Neuronal stem cell (in vitro differentiated cells): ENCODE results near the gene TRAF3.

Experiments
- DNase-seq: peaks from one replicate; pipeline ENCODE4 v3.0.0-alpha.2; 2013; ENCODE audit warnings: low spot score
- H2AFZ ChIP-seq: one replicate; pipeline ENCODE4 v1.6.1; 2013; ENCODE audit warnings: mild to moderate bottlenecking, low read length, inconsistent platforms
- H2AK5ac ChIP-seq: 2 replicates; pipeline ENCODE4 v1.6.1; 2013; ENCODE audit warnings: low read depth, mild to moderate bottlenecking, inconsistent platforms, low read length, moderate library complexity, mixed read lengths
- H2BK120ac ChIP-seq: 2 replicates; pipeline ENCODE4 v1.6.1; 2013; ENCODE audit warnings: low read depth, mild to moderate bottlenecking, inconsistent platforms, low read length, moderate library complexity, mixed read lengths
- H2BK12ac ChIP-seq: one replicate; pipeline ENCODE4 v1.6.1; 2013; ENCODE audit warnings: low read length, inconsistent platforms
- H2BK15ac ChIP-seq: 2 replicates; pipeline ENCODE4 v1.6.1; 2013; ENCODE audit warnings: mild to moderate bottlenecking, low read length, inconsistent platforms, mixed read lengths
- H2BK5ac ChIP-seq: one replicate; pipeline ENCODE4 v1.6.1; 2013; ENCODE audit warnings: inconsistent platforms, mild to moderate bottlenecking, low read length, moderate library complexity
- H3K14ac ChIP-seq: one replicate; pipeline ENCODE4 v1.6.1; 2013; ENCODE audit warnings: low read length, inconsistent platforms
- H3K18ac ChIP-seq: 2 replicates; pipeline ENCODE4 v1.6.1; 2013; ENCODE audit warnings: low read length, inconsistent platforms
- H3K23ac ChIP-seq: 2 replicates; pipeline ENCODE4 v1.6.1; 2013; ENCODE audit warnings: low read depth, mild to moderate bottlenecking, mixed read lengths, low read length, inconsistent platforms; ENCODE audit not compliant: poor library complexity
- H3K27ac ChIP-seq: replicated peaks from 3 replicates; pipeline ENCODE4 v1.5.1; 2013; ENCODE audit warnings: low read length, inconsistent platforms
- H3K27me3 ChIP-seq, 3 experiments: 2 replicates each; pipeline ENCODE4 v1.6.1; 2013; ENCODE audit warnings: low read length in 3 of 3, mild to moderate bottlenecking in 2 of 3, inconsistent platforms in 1 of 3, low read depth in 1 of 3, mixed read lengths in 1 of 3, moderate library complexity in 1 of 3; ENCODE audit not compliant: control insufficient read depth in 3 of 3, insufficient read depth in 3 of 3
- H3K36me3 ChIP-seq, 2 donors: replicated peaks in 1 of 2; 2 replicates each; pipeline ENCODE4 v1.6.1; 2013; ENCODE audit warnings: low read length in 2 of 2; ENCODE audit not compliant: control insufficient read depth in 2 of 2, insufficient read depth in 2 of 2
- H3K4ac ChIP-seq: 2 replicates; pipeline ENCODE4 v1.6.1; 2013; ENCODE audit warnings: inconsistent platforms, mild to moderate bottlenecking, low read length, moderate library complexity
- H3K4me1 ChIP-seq, 2 donors: 1 replicate in 1 of 2; 2 replicates in 1 of 2; pipeline ENCODE4 v1.6.1; 2013; ENCODE audit warnings: low read length in 2 of 2, low read depth in 1 of 2; ENCODE audit not compliant: control insufficient read depth in 2 of 2, insufficient read depth in 1 of 2
- H3K4me2 ChIP-seq: one replicate; pipeline ENCODE4 v1.6.1; 2013; ENCODE audit warnings: mild to moderate bottlenecking, low read length, inconsistent platforms; ENCODE audit not compliant: insufficient read depth, poor library complexity, severe bottlenecking
- H3K4me3 ChIP-seq, 2 donors: 2 replicates each; pipeline ENCODE4 v1.5.1; 2013; ENCODE audit warnings: low read length in 2 of 2, mild to moderate bottlenecking in 2 of 2, inconsistent platforms in 1 of 2, moderate library complexity in 1 of 2
- H3K79me1 ChIP-seq: one replicate; pipeline ENCODE4 v1.6.1; 2013; ENCODE audit warnings: low read depth, mild to moderate bottlenecking, inconsistent platforms, low read length, moderate library complexity
- H3K9ac ChIP-seq: one replicate; pipeline ENCODE4 v1.6.1; 2013; ENCODE audit warnings: mild to moderate bottlenecking, low read depth, low read length, inconsistent platforms; ENCODE audit not compliant: poor library complexity
- H3K9me3 ChIP-seq, 2 donors: replicated peaks in 1 of 2; 2 replicates each; pipeline versions ENCODE3 to v1.6.1; 2013; ENCODE audit warnings: low read length in 2 of 2, mild to moderate bottlenecking in 2 of 2, inconsistent platforms in 1 of 2, low read depth in 1 of 2, mixed read lengths in 1 of 2, moderate library complexity in 1 of 2; ENCODE audit not compliant: control insufficient read depth in 2 of 2, insufficient read depth in 1 of 2
- H4K8ac ChIP-seq: one replicate; pipeline ENCODE4 v1.6.1; 2013; ENCODE audit warnings: low read depth, mild to moderate bottlenecking, inconsistent platforms, low read length, moderate library complexity
- H4K91ac ChIP-seq: one replicate; pipeline ENCODE4 v1.6.1; 2013; ENCODE audit warnings: low read length, low read depth, mild to moderate bottlenecking, inconsistent platforms; ENCODE audit not compliant: poor library complexity
- WGBS, 2 donors: extraction: QIAGEN DNeasy Blood & Tissue Kit; methylation state at CpG; one replicate each; pipeline ENCODE4 v1.1.7; 2013; ENCODE audit warnings: missing lambda C conversion rate in 2 of 2, mixed read lengths in 1 of 2; ENCODE audit not compliant: insufficient read length in 2 of 2, insufficient replicate concordance in 1 of 2; ENCODE audit errors: extremely low coverage in 2 of 2; 5-methylcytosine and 5-hydroxymethylcytosine counted together

Gene TRAF3

GRCh38 chr14:102920273-102920997 is 143.2 kb downstream of the TRAF3 start:
- no peak overlapping the region for H3K14ac ChIP-seq
- H4K8ac ChIP-seq, result peak overlapping the region; percentile 75
- no peaks in the 10 kb centered on the region for H3K79me1 ChIP-seq
- H2BK15ac ChIP-seq, result no peak overlapping the region
- H4K91ac ChIP-seq, result no peak overlapping the region
- peak overlapping the region; percentile 5 for H2BK12ac ChIP-seq
- H3K23ac ChIP-seq, result no peak overlapping the region
- H3K4me3 ChIP-seq, result peak overlapping the region in 1 of 2 donors; percentile 16
- H3K9ac ChIP-seq, result peak overlapping the region; percentile 25
- H3K4me2 ChIP-seq, result no peak overlapping the region
- no peaks in the 10 kb centered on the region for H3K36me3 ChIP-seq
- no peak overlapping the region for H2AK5ac ChIP-seq
- peaks cover 0 to 21% (median 0%) of the 10 kb centered on the region in 3 experiments for H3K27me3 ChIP-seq
- no peak overlapping the region for H3K27ac ChIP-seq
- DNase-seq, result no peak
- no peaks in the 10 kb centered on the region for H3K4me1 ChIP-seq
- H3K9me3 ChIP-seq, result peaks cover 5 to 6% of the 10 kb centered on the region in 2 donors
- H2AFZ ChIP-seq, result no peak overlapping the region
- no peak overlapping the region for H3K4ac ChIP-seq
- no peak overlapping the region for H3K18ac ChIP-seq
- WGBS, 2 donors, result 100% methylated on average over 3 of the region's 5 CpGs; no CpG with 5 or more reads in 1 of the 2 donors
- no peak overlapping the region for H2BK5ac ChIP-seq
- H2BK120ac ChIP-seq, result no peak overlapping the region

- no peak overlapping the region for H3K23ac ChIP-seq
- 100% methylated on average over 1 of the region's 1 CpG for WGBS, 2 donors
- H3K18ac ChIP-seq, result no peak overlapping the region
- H3K27ac ChIP-seq, result no peak overlapping the region
- no peaks in the 10 kb centered on the region for H3K79me1 ChIP-seq
- H2BK5ac ChIP-seq, result no peak overlapping the region
- H2BK120ac ChIP-seq, result no peak overlapping the region
- no peak overlapping the region for H4K8ac ChIP-seq
- no peak overlapping the region for H2BK12ac ChIP-seq
- no peak overlapping the region for H3K14ac ChIP-seq
- peaks cover 0 to 2% of the 10 kb centered on the region in 2 donors for H3K4me1 ChIP-seq
- no peak for DNase-seq
- H2BK15ac ChIP-seq, result no peak overlapping the region
- no peak overlapping the region for H2AFZ ChIP-seq
- peak overlapping the region in 1 of 2 donors; percentile 16 for H3K4me3 ChIP-seq
- no peak overlapping the region for H3K9ac ChIP-seq
- peaks cover 5 to 6% of the 10 kb centered on the region in 2 donors for H3K9me3 ChIP-seq
- no peak overlapping the region for H2AK5ac ChIP-seq
- peaks cover 0 to 26% (median 0%) of the 10 kb centered on the region in 3 experiments for H3K27me3 ChIP-seq
- H4K91ac ChIP-seq, result no peak overlapping the region
- no peak overlapping the region for H3K4ac ChIP-seq
- H3K4me2 ChIP-seq, result no peak overlapping the region
- H3K36me3 ChIP-seq, result no peaks in the 10 kb centered on the region
Observed at GRCh38 chr14:102920998-102921304, 143.7 kb downstream of the TRAF3 start.

- DNase-seq, result no peak
- H3K4me2 ChIP-seq, result no peak within 1 kb of the TSS
- no peak within 1 kb of the TSS for H3K27ac ChIP-seq
- peaks cover 6 to 8% of the 10 kb centered on the region in 2 donors for H3K9me3 ChIP-seq
- H3K9ac ChIP-seq, result no peak within 1 kb of the TSS
- H2BK120ac ChIP-seq, result no peak within 1 kb of the TSS
- peaks cover 4 to 35% (median 13%) of the 10 kb centered on the region in 3 experiments for H3K27me3 ChIP-seq
- H4K8ac ChIP-seq, result no peak within 1 kb of the TSS
- H2BK15ac ChIP-seq, result no peak within 1 kb of the TSS
- no peak within 1 kb of the TSS for H3K4me3 ChIP-seq
- no CpG with 5 or more reads among the region's 56 CpGs for WGBS, 2 donors
- H2BK12ac ChIP-seq, result no peak within 1 kb of the TSS
- no peaks in the 10 kb centered on the region for H3K79me1 ChIP-seq
- H3K4ac ChIP-seq, result no peak within 1 kb of the TSS
- H3K4me1 ChIP-seq, result peaks cover 0 to 8% of the 10 kb centered on the region in 2 donors
- no peak within 1 kb of the TSS for H2AFZ ChIP-seq
- no peak within 1 kb of the TSS for H3K14ac ChIP-seq
- peak within 1 kb of the TSS; percentile 73 for H3K18ac ChIP-seq
- H4K91ac ChIP-seq, result no peak within 1 kb of the TSS
- H2BK5ac ChIP-seq, result no peak within 1 kb of the TSS
- no peaks in the 10 kb centered on the region for H3K36me3 ChIP-seq
- peak within 1 kb of the TSS; percentile 25 for H2AK5ac ChIP-seq
- peak within 1 kb of the TSS; percentile 69 for H3K23ac ChIP-seq
Observed at GRCh38 chr14:102922490-102923200, 145.4 kb downstream of the TRAF3 start, which contains the start of gene AMN. Gene AMN, plus strand, starts transcription at chr14:102922663. Its CDS starts 26 bp downstream, at chr14:102922689.
